PC-9 (cell line): Measurements from ENCODE around the gene SGSM1. TPM values are rescaled to one million over a fixed set of nuclear protein-coding genes. Genes with fewer than 3 reads are reported as not detected.

Experiments used
- BruUV-seq: library from RNA; stranded (reverse); fragments of 400-500 nt; replicated peaks from 2 replicates; lab custom pipeline; 2021; lab: Mats Ljungman, UMichigan
- CTCF ChIA-PET: fragments of 300-600 bp; sonication (Branson Sonifier 250); formaldehyde crosslinking; loops from one replicate; lab custom pipeline; 2022; ENCODE audit warnings: antibody characterized with exemption; lab: Charles Lee
- POLR2A ChIA-PET: fragments of 300-600 bp; sonication (Branson Sonifier 250); formaldehyde crosslinking; loops from one replicate; lab custom pipeline; 2022; ENCODE audit warnings: antibody characterized with exemption; ENCODE audit not compliant: unreplicated experiment; lab: Charles Lee
- DNase-seq, 2 experiments: peaks; one replicate each; pipeline versions ENCODE4 v3.0.0 to v3.0.0-alpha.2; 2015 to 2022; ENCODE audit warnings: mixed read lengths in 1 of 2
- H2AFZ ChIP-seq: fragments of 200-600 bp; sonication (generic); 2 replicates; pipeline ENCODE4 v1.8.1; 2017; ENCODE audit warnings: antibody characterized with exemption
- H3F3A ChIP-seq: fragments of 200-600 bp; sonication (generic); 2 replicates; pipeline ENCODE4 v1.8.1; 2017; ENCODE audit warnings: antibody characterized with exemption, mild to moderate bottlenecking, low read depth; ENCODE audit not compliant: insufficient read depth
- H3K27ac ChIP-seq: fragments of 200-600 bp; sonication (generic); 2 replicates; pipeline ENCODE4 v1.6.1; 2016; ENCODE audit warnings: mixed run types
- H3K27me3 ChIP-seq: fragments of 200-600 bp; sonication (generic); 2 replicates; pipeline ENCODE4 v1.6.1; 2016; ENCODE audit warnings: low read depth, mixed run types; ENCODE audit not compliant: insufficient read depth
- H3K36me3 ChIP-seq: fragments of 200-600 bp; sonication (generic); 2 replicates; pipeline ENCODE4 v1.6.1; 2016; ENCODE audit warnings: low read depth, mixed run types
- H3K4me1 ChIP-seq: fragments of 200-600 bp; sonication (generic); replicated peaks from 2 replicates; pipeline ENCODE4 v1.6.1; 2016; ENCODE audit warnings: mixed run types; ENCODE audit not compliant: insufficient read depth
- H3K4me2 ChIP-seq: fragments of 200-600 bp; sonication (generic); 2 replicates; pipeline ENCODE4 v1.6.1; 2017; ENCODE audit warnings: mixed run types
- H3K4me3 ChIP-seq: fragments of 200-600 bp; sonication (generic); 2 replicates; pipeline ENCODE4 v1.6.1; 2016; ENCODE audit warnings: mixed run types
- H3K79me2 ChIP-seq: fragments of 200-600 bp; sonication (generic); 2 replicates; pipeline ENCODE4 v1.6.1; 2017; ENCODE audit warnings: low read depth, mixed run types
- H3K9me2 ChIP-seq: fragments of 200-600 bp; sonication (generic); 2 replicates; pipeline ENCODE4 v1.8.1; 2017; ENCODE audit warnings: mild to moderate bottlenecking; ENCODE audit not compliant: insufficient read depth
- H3K9me3 ChIP-seq: fragments of 200-600 bp; sonication (generic); 2 replicates; pipeline ENCODE4 v1.8.1; 2016; ENCODE audit warnings: low read depth; ENCODE audit not compliant: insufficient read depth
- H4K20me1 ChIP-seq: fragments of 200-600 bp; sonication (generic); 2 replicates; pipeline ENCODE4 v1.8.1; 2017; ENCODE audit not compliant: insufficient read depth
- CTCF ChIP-seq: fragments of 200-600 bp; sonication (generic); conservative IDR thresholded peaks from 2 replicates; pipeline ENCODE4 v1.6.1; 2017; ENCODE audit warnings: mixed run types, antibody characterized with exemption, mild to moderate bottlenecking, moderate library complexity
- EZH2 ChIP-seq: fragments of 200-600 bp; sonication (generic); IDR thresholded peaks from 2 replicates; pipeline ENCODE4 v1.8.0; 2017; ENCODE audit warnings: antibody characterized with exemption, low read depth
- intact Hi-C: fragments of 100-400 bp; cut with micrococcal nuclease; formaldehyde crosslinking; loops from one replicate; pipeline ENCODE4 v1.10.0; 2022; ENCODE audit not compliant: unreplicated experiment
- total RNA-seq: library from RNA; stranded (reverse); gene quantifications from 2 replicates; pipeline ENCODE4 v1.2.3, GENCODE V29; 2021

The SGSM1 gene
- total RNA-seq, 1 experiment from 2014 or later: 0.48 TPM

- Histone ChIP-seq H3K36me3 (no peaks in the 10 kb centered on the region), H3F3A (peaks cover 16% of the 10 kb centered on the region; the same call in 1 of the 2 replicates), H3K4me1 (peaks cover 15% of the 10 kb centered on the region), H3K4me2 (peak overlapping the region; percentile 57), H4K20me1 (no peaks in the 10 kb centered on the region), H3K9me2 (no peaks in the 10 kb centered on the region), H3K9me3 (no peaks in the 10 kb centered on the region), H3K27me3 (no peaks in the 10 kb centered on the region), H3K27ac (peak overlapping the region; percentile 59), H3K79me2 (no peaks in the 10 kb centered on the region), H2AFZ (peak overlapping the region; percentile 63; the same call in 1 of the 2 replicates), H3K4me3 (peak overlapping the region; percentile 23; the same call in 1 of the 2 replicates)
- no peak for TF ChIP-seq CTCF
- TF ChIP-seq EZH2: no peak
- ChIA-PET POLR2A (no interaction called here), CTCF (no interaction called here)
- no peak for DNase-seq
- intact Hi-C loops: no loop called here
- BruUV-seq: no TSS peak
Measured at GRCh38 chr22:24893341-24894070, 87.5 kb downstream of the SGSM1 start.

- Histone ChIP-seq H3K4me3 (peak overlapping the region; percentile 23; the same call in 1 of the 2 replicates), H2AFZ (peak overlapping the region; percentile 63; the same call in 1 of the 2 replicates), H3K4me1 (peaks cover 15% of the 10 kb centered on the region), H3K79me2 (no peaks in the 10 kb centered on the region), H3F3A (peaks cover 16% of the 10 kb centered on the region; the same call in 1 of the 2 replicates), H4K20me1 (no peaks in the 10 kb centered on the region), H3K9me3 (no peaks in the 10 kb centered on the region), H3K36me3 (no peaks in the 10 kb centered on the region), H3K27ac (peak overlapping the region; percentile 59), H3K9me2 (no peaks in the 10 kb centered on the region), H3K4me2 (peak overlapping the region; percentile 57), H3K27me3 (no peaks in the 10 kb centered on the region)
- POLR2A ChIA-PET: no interaction called here
- DNase-seq: peak; percentile 81 to 99
- CTCF ChIA-PET: no interaction called here
- intact Hi-C loops: no loop called here
- BruUV-seq: no TSS peak
- no peak for TF ChIP-seq CTCF
- TF ChIP-seq EZH2: no peak
Measured at GRCh38 chr22:24894220-24894975, 88.4 kb downstream of the SGSM1 start.

GRCh38 chr22:24894998-24895397 is 89.0 kb downstream of the SGSM1 start:
- DNase-seq: peak; percentile 30 to 46
- Histone ChIP-seq H3K9me2 (no peaks in the 10 kb centered on the region), H3K4me1 (peaks cover 15% of the 10 kb centered on the region), H3K4me3 (no peak overlapping the region), H3K36me3 (no peaks in the 10 kb centered on the region), H3F3A (peaks cover 16% of the 10 kb centered on the region; the same call in 1 of the 2 replicates), H3K79me2 (no peaks in the 10 kb centered on the region), H3K9me3 (no peaks in the 10 kb centered on the region), H3K27me3 (no peaks in the 10 kb centered on the region), H3K4me2 (peak overlapping the region; percentile 36), H2AFZ (no peak overlapping the region), H4K20me1 (no peaks in the 10 kb centered on the region), H3K27ac (peak overlapping the region; percentile 28)
- intact Hi-C loops: no loop called here
- TF ChIP-seq EZH2 (no peak), CTCF (no peak)
- POLR2A ChIA-PET: interaction anchor here (0.7 kb wide), 1 partner anchor 874 kb away, joined by 3 read pairs; no protein-coding TSS in a partner anchor
- no TSS peak for BruUV-seq
- CTCF ChIA-PET: no interaction called here
